ENCODE data around the gene MSMP. TPM values are rescaled to one million over a fixed set of nuclear protein-coding genes. Genes with fewer than 3 reads are reported as not detected.

Gene MSMP
- total RNA-seq, 1 donor from 2014 or later = not detected

GRCh38 chr9:35732800-35733541 lies 21.1 kb downstream of the MSMP start:
- H3K9me3 ChIP-seq (ENCODE audit: insufficient read depth, low read depth, low read length) = no peaks in the 10 kb centered on the region
- H3K4me2 ChIP-seq (ENCODE audit: low read length) = peak overlapping the region; percentile 99
- no peaks in the 10 kb centered on the region for H3K27me3 ChIP-seq (ENCODE audit: insufficient read depth, low read length)
- H4K20me1 ChIP-seq (ENCODE audit: insufficient read depth, low read length) = peaks cover 76% of the 10 kb centered on the region
- H2AFZ ChIP-seq (ENCODE audit: low read depth, low read length) = peak overlapping the region; percentile 70
- Mint-ChIP-seq H3K27me3 (ENCODE audit: low read depth, unreplicated experiment) (no peaks in the 10 kb centered on the region), H3K27ac (ENCODE audit: unreplicated experiment) (peak overlapping the region; percentile 95), H3K9me3 (ENCODE audit: unreplicated experiment) (no peaks in the 10 kb centered on the region), H3K4me3 (ENCODE audit: unreplicated experiment) (peak overlapping the region; percentile 97), H3K4me1 (ENCODE audit: low read depth, unreplicated experiment) (peaks cover 30% of the 10 kb centered on the region), H3K36me3 (ENCODE audit: low read depth, unreplicated experiment) (peaks cover 15% of the 10 kb centered on the region)
- H3K4me1 ChIP-seq (ENCODE audit: insufficient read depth, low read length) = peaks cover 45% of the 10 kb centered on the region
- peak overlapping the region; percentile 93 for H3K4me3 ChIP-seq (ENCODE audit: insufficient read depth, low read depth, low read length)
- no peak for TF ChIP-seq CTCF (IDR thresholded peaks at IDR 0.05; ENCODE audit: insufficient read depth, low read depth, low read length)
- no peak for TF ChIP-seq EZH2 (IDR thresholded peaks at IDR 0.05; ENCODE audit: insufficient read depth, low read length)
- H3K27ac ChIP-seq (ENCODE audit: low read depth, low read length) = peak overlapping the region; percentile 92
- peak overlapping the region; percentile 91 for H3K9ac ChIP-seq (ENCODE audit: low read length)
- DNase-seq (ENCODE audit: low read depth) (peak; percentile 66), FAIRE-seq (no peak)
- peaks cover 76% of the 10 kb centered on the region for H3K79me2 ChIP-seq (ENCODE audit: insufficient read depth, low read length)
- H3K36me3 ChIP-seq (ENCODE audit: insufficient read depth, low read length) = peaks cover 32% of the 10 kb centered on the region

GRCh38 chr9:35732185-35732799 lies 21.8 kb downstream of the MSMP start, which contains the start of the genes CREB3 and TLN1:
Gene CREB3 (plus strand): TSS chr9:35732666. CDS start chr9:35732773, 107 bp downstream.
Gene TLN1 (minus strand): TSS chr9:35732195. CDS start chr9:35725694, 6,501 bp downstream.
- H3K27ac ChIP-seq (ENCODE audit: low read depth, low read length) = peak within 1 kb of the TSS; percentile 92
- TF ChIP-seq CTCF (IDR thresholded peaks at IDR 0.05; ENCODE audit: insufficient read depth, low read depth, low read length) = no peak
- no peak for TF ChIP-seq EZH2 (IDR thresholded peaks at IDR 0.05; ENCODE audit: insufficient read depth, low read length)
- FAIRE-seq (no peak), DNase-seq (ENCODE audit: low read depth) (peak; percentile 98)
- Mint-ChIP-seq H3K27me3 (ENCODE audit: low read depth, unreplicated experiment) (no peaks in the 10 kb centered on the region), H3K36me3 (ENCODE audit: low read depth, unreplicated experiment) (peaks cover 10% of the 10 kb centered on the region), H3K9me3 (ENCODE audit: unreplicated experiment) (no peaks in the 10 kb centered on the region), H3K4me1 (ENCODE audit: low read depth, unreplicated experiment) (peaks cover 30% of the 10 kb centered on the region), H3K27ac (ENCODE audit: unreplicated experiment) (peak within 1 kb of the TSS; percentile 95), H3K4me3 (ENCODE audit: unreplicated experiment) (peak within 1 kb of the TSS; percentile 97)
- H2AFZ ChIP-seq (ENCODE audit: low read depth, low read length) = peak within 1 kb of the TSS; percentile 70
- peak within 1 kb of the TSS; percentile 93 for H3K4me3 ChIP-seq (ENCODE audit: insufficient read depth, low read depth, low read length)
- H3K79me2 ChIP-seq (ENCODE audit: insufficient read depth, low read length) = peaks cover 82% of the 10 kb centered on the region
- H4K20me1 ChIP-seq (ENCODE audit: insufficient read depth, low read length) = peaks cover 69% of the 10 kb centered on the region
- H3K9me3 ChIP-seq (ENCODE audit: insufficient read depth, low read depth, low read length) = no peaks in the 10 kb centered on the region
- no peaks in the 10 kb centered on the region for H3K27me3 ChIP-seq (ENCODE audit: insufficient read depth, low read length)
- H3K4me1 ChIP-seq (ENCODE audit: insufficient read depth, low read length) = peaks cover 52% of the 10 kb centered on the region
- peak within 1 kb of the TSS; percentile 91 for H3K9ac ChIP-seq (ENCODE audit: low read length)
- peak within 1 kb of the TSS; percentile 99 for H3K4me2 ChIP-seq (ENCODE audit: low read length)
- peaks cover 26% of the 10 kb centered on the region for H3K36me3 ChIP-seq (ENCODE audit: insufficient read depth, low read length)

Measured in astrocyte (in vitro differentiated cells and primary cell).